ENCODE measurements around the gene HOXB9.

- TF ChIP-seq CTCF (IDR thresholded peaks at IDR 0.05 in 4 of 5, conservative IDR thresholded peaks at IDR 0.05 in 1 of 5): no peak
- peak; percentile 14 to 28 for TF ChIP-seq POLR2A (IDR thresholded peaks at IDR 0.05)
These were observed 21.3 kb downstream of the HOXB9 start, which contains the start of gene HOXB6 for GRCh38 chr17:48604770-48605329.

All from gastrocnemius medialis (tissue), 4 donors.